Ascending aorta (tissue), 2 donors: ENCODE data around the gene GRIP1. TPM values are rescaled to one million over a fixed set of nuclear protein-coding genes. Genes with fewer than 3 reads are reported as not detected.

ENCODE experiments used
- DNase-seq, 2 donors: peaks; one replicate each; pipeline ENCODE4 v3.0.0-alpha.2; 2019; ENCODE audit warnings: low spot score in 2 of 2
- H3K27ac ChIP-seq, 2 donors: fragments of 200-600 bp; sonication (generic); one replicate each; pipeline ENCODE4 v1.5.1; 2016 to 2017; ENCODE audit warnings: mild to moderate bottlenecking in 1 of 2
- H3K27me3 ChIP-seq: fragments of 200-600 bp; sonication (generic); one replicate; pipeline ENCODE4 v1.5.1; 2017
- H3K36me3 ChIP-seq, 2 donors: fragments of 200-600 bp; sonication (generic); one replicate each; pipeline ENCODE4 v1.5.1; 2016
- H3K4me1 ChIP-seq, 2 donors: fragments of 200-600 bp; sonication (generic); one replicate each; pipeline ENCODE4 v1.5.1; 2016 to 2017; ENCODE audit warnings: mild to moderate bottlenecking in 1 of 2
- H3K4me3 ChIP-seq, 2 donors: fragments of 200-600 bp; sonication (generic); one replicate each; pipeline ENCODE4 v1.5.1; 2016 to 2017; ENCODE audit warnings: mild to moderate bottlenecking in 1 of 2
- H3K9me3 ChIP-seq, 2 donors: fragments of 200-600 bp; sonication (generic); one replicate each; pipeline ENCODE4 v1.5.1; 2016
- intact Hi-C: fragments of 100-400 bp; cut with DNase I; formaldehyde crosslinking; loops from one replicate; pipeline ENCODE4 v1.15.1; 2023
- total RNA-seq: library from RNA; depleted of rRNA; stranded (reverse); fragments of >200 nt; gene quantifications from one replicate; pipeline ENCODE4 v1.1.0, GENCODE V29; 2016
- TF ChIP-seq, protein P1 (sequence below), 3 experiments: fragments of 200-600 bp in 2 of 3; fragments of 450-650 bp in 1 of 3; sonication (generic) in 2 of 3; IDR thresholded peaks; one replicate each; pipeline ENCODE4 v1.5.1; 2016 to 2019; ENCODE audit warnings: antibody characterized with exemption in 3 of 3, mild to moderate bottlenecking in 1 of 3, moderate library complexity in 1 of 3

Gene GRIP1
- total RNA-seq, 1 donor from 2014 or later = not detected

DNA sequence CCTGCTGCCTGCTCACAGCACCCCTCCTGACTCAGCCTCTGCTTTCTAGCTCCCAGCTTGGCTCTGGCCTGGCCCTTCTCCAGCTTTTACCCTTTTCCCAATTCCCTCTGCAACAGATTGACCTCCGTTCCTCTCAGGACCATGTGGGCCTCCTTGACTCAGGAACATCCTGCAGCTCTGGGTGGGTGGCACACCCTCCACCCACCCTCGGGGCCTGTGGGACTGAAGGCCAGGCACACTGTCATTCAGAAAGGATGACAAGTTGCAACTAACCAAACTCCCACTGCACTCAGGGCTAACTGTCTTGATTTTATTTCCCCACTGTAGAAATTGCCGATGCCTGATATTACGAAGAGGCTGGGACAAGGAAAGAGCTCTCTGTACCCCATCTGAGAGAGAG lies 317.2 kb downstream of the GRIP1 start:
- TF ChIP-seq, protein P1, sequence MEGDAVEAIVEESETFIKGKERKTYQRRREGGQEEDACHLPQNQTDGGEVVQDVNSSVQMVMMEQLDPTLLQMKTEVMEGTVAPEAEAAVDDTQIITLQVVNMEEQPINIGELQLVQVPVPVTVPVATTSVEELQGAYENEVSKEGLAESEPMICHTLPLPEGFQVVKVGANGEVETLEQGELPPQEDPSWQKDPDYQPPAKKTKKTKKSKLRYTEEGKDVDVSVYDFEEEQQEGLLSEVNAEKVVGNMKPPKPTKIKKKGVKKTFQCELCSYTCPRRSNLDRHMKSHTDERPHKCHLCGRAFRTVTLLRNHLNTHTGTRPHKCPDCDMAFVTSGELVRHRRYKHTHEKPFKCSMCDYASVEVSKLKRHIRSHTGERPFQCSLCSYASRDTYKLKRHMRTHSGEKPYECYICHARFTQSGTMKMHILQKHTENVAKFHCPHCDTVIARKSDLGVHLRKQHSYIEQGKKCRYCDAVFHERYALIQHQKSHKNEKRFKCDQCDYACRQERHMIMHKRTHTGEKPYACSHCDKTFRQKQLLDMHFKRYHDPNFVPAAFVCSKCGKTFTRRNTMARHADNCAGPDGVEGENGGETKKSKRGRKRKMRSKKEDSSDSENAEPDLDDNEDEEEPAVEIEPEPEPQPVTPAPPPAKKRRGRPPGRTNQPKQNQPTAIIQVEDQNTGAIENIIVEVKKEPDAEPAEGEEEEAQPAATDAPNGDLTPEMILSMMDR (IDR thresholded peaks at IDR 0.05) = no peak
- H3K27me3 ChIP-seq = no peaks in the 10 kb centered on the region
- no peaks in the 10 kb centered on the region for H3K9me3 ChIP-seq
- no peak overlapping the region for H3K27ac ChIP-seq
- no peak overlapping the region for H3K4me3 ChIP-seq
- intact Hi-C loops = no loop called here
- no peak for DNase-seq
- no peaks in the 10 kb centered on the region for H3K4me1 ChIP-seq
- H3K36me3 ChIP-seq = no peaks in the 10 kb centered on the region

DNA sequence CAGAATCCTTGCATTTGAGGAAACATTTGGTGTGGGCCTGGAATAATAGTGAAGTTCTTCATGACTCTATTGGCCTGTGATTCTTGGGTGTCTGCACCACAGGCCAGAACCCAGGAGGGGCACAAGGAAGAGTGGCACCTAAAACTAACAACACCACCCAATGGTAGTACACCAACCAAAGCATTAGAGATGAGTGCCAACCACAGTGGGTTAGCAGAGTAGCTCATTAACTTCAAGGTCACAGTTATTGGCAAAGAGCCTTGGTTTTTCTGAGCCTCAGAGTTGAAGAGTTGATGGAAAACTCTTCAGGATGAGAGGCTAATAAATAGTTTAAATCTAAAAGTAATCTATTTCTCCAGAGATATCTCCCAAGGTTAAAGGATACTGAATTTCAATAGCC lies 319.6 kb downstream of the GRIP1 start:
- TF ChIP-seq, protein P1 (IDR thresholded peaks at IDR 0.05) = no peak
- H3K27ac ChIP-seq = no peak overlapping the region
- intact Hi-C loops = no loop called here
- H3K4me1 ChIP-seq = no peaks in the 10 kb centered on the region
- H3K4me3 ChIP-seq = no peak overlapping the region
- H3K9me3 ChIP-seq = no peaks in the 10 kb centered on the region
- H3K27me3 ChIP-seq = no peaks in the 10 kb centered on the region
- DNase-seq = no peak
- no peaks in the 10 kb centered on the region for H3K36me3 ChIP-seq

DNA sequence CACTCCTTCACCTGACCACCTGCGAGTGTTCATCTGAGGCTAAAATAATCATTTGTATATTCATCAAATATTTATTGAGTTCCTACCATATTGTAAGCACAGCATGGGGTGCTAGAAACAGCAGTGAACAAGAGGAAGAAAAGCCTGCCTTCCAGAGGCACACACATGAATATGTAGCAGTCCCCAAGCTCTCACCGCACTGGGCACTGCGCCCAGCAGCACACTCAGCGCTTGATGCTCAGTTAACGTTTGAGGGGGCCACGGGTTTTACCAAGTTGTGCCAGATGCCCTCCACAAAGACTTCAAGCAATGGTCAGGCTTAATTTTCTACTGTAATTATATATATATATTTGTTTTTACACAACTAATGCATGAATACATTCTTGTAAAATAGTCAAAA lies 324.6 kb downstream of the GRIP1 start:
- Histone ChIP-seq H3K9me3 (no peaks in the 10 kb centered on the region), H3K27ac (no peak overlapping the region), H3K4me3 (no peak overlapping the region), H3K4me1 (no peaks in the 10 kb centered on the region), H3K36me3 (no peaks in the 10 kb centered on the region), H3K27me3 (no peaks in the 10 kb centered on the region)
- TF ChIP-seq, protein P1 (IDR thresholded peaks at IDR 0.05) = no peak
- no peak for DNase-seq
- intact Hi-C loops = no loop called here

DNA sequence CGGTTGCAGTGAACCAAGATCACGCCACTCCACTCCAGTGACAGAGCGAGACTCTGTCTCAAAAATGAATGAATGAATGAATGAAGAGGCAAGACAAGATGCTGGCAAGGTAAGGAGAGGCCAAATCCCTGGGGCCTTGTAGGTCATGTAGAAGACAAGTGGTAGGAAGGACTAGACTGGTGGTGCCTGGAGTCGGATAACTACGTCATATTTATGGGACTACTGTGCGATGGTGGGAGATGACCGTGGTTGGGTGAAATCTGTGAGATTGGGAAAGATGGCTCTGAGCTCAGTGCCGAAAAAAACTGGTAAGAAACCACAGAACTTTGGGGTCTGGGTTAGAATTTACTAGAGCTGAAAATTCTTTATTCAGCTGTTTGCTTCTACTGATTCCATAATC lies 326.0 kb downstream of the GRIP1 start:
- TF ChIP-seq, protein P1 (IDR thresholded peaks at IDR 0.05) = no peak
- intact Hi-C loops = no loop called here

DNA sequence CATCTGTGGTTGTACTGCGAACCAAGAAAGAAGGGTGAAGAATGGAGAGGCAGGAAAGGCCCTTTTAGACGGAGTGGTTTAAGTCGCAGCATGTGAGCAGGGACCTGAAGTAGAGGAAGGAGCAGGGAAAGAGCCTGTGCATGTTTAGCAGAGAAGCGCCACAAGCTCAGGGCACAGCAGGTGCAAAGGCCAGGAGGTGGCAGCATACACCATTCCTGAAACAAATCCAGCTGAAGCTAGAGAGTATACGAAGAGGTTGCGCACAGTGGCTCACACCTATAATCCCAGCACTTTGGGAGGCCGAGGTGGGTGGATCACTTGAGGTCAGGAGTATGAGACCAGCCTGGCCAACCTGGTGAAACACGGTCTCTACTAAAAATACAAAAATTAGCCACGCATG lies 326.7 kb downstream of the GRIP1 start:
- no peaks in the 10 kb centered on the region for H3K36me3 ChIP-seq
- intact Hi-C loops = no loop called here
- TF ChIP-seq, protein P1 (IDR thresholded peaks at IDR 0.05) = no peak
- no peak overlapping the region for H3K27ac ChIP-seq
- no peak overlapping the region for H3K4me3 ChIP-seq
- H3K4me1 ChIP-seq = no peaks in the 10 kb centered on the region
- no peaks in the 10 kb centered on the region for H3K27me3 ChIP-seq
- H3K9me3 ChIP-seq = no peaks in the 10 kb centered on the region
- no peak for DNase-seq

More for the DNA sequence above, 326.0 kb downstream of the GRIP1 start:
- no peak for DNase-seq
- H3K4me1 ChIP-seq = no peaks in the 10 kb centered on the region
- no peak overlapping the region for H3K4me3 ChIP-seq
- no peaks in the 10 kb centered on the region for H3K27me3 ChIP-seq
- no peaks in the 10 kb centered on the region for H3K36me3 ChIP-seq
- H3K27ac ChIP-seq = no peak overlapping the region
- H3K9me3 ChIP-seq = no peaks in the 10 kb centered on the region

DNA sequence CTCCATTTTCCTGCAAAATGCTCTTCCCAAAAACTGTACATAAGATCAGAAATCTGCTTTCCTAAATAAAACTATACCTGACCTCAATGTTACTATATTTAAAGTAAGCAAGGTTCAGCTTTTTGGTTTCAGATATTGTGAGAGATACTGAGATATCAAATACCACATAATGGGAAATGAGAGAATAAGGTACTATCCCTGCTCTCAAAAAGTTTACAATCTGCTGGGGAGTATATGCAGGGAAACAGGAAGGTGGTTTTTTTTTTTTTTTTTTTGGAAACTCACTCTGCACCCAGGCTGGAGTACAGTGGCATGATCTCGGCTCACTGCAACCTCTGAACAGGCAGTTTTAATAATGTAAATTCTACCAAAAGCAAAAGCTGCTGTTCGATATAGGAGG lies 327.6 kb downstream of the GRIP1 start:
- Histone ChIP-seq H3K27ac (no peak overlapping the region), H3K27me3 (no peaks in the 10 kb centered on the region), H3K9me3 (no peaks in the 10 kb centered on the region), H3K36me3 (no peaks in the 10 kb centered on the region), H3K4me1 (no peaks in the 10 kb centered on the region), H3K4me3 (no peak overlapping the region)
- DNase-seq = no peak
- intact Hi-C loops = no loop called here
- TF ChIP-seq, protein P1 (IDR thresholded peaks at IDR 0.05) = no peak
